MM.1S (cell line): ENCODE measurements around the gene FZD1.

Experiments used
- DNase-seq: peaks from one replicate; pipeline ENCODE4 v3.0.0-alpha.2; 2015
- H2AFZ ChIP-seq: fragments of 300-600 bp; sonication (generic); 2 replicates; pipeline ENCODE4 v1.6.0; 2016; ENCODE audit warnings: antibody characterized with exemption, low read length
- H3F3A ChIP-seq: fragments of 300-600 bp; sonication (generic); 2 replicates; pipeline ENCODE4 v1.6.1; 2016; ENCODE audit warnings: mild to moderate bottlenecking, antibody characterized with exemption, low read length, moderate library complexity, mixed read lengths; ENCODE audit not compliant: insufficient read depth
- H3K27ac ChIP-seq: fragments of 300-600 bp; sonication (generic); 2 replicates; pipeline ENCODE4 v1.5.1; 2016; ENCODE audit warnings: mild to moderate bottlenecking, low read length
- H3K27me3 ChIP-seq: fragments of 300-600 bp; sonication (generic); replicated peaks from 2 replicates; pipeline ENCODE4 v1.6.0; 2016; ENCODE audit warnings: low read length; ENCODE audit not compliant: insufficient read depth
- H3K36me3 ChIP-seq: fragments of 300-600 bp; sonication (generic); replicated peaks from 2 replicates; pipeline ENCODE4 v1.6.1; 2016; ENCODE audit warnings: mild to moderate bottlenecking, low read length, mixed read lengths; ENCODE audit not compliant: insufficient read depth
- H3K4me1 ChIP-seq: fragments of 300-600 bp; sonication (generic); 2 replicates; pipeline ENCODE4 v1.6.1; 2016; ENCODE audit warnings: low read length, mixed read lengths
- H3K4me2 ChIP-seq: fragments of 300-600 bp; sonication (generic); 2 replicates; pipeline ENCODE4 v1.6.0; 2016; ENCODE audit warnings: low read depth, low read length
- H3K4me3 ChIP-seq: fragments of 300-600 bp; sonication (generic); 2 replicates; pipeline ENCODE4 v1.5.1; 2016; ENCODE audit warnings: low read length, mixed read lengths
- H3K79me2 ChIP-seq: fragments of 300-600 bp; sonication (generic); 2 replicates; pipeline ENCODE4 v1.6.1; 2016; ENCODE audit warnings: mixed run types, low read length, mixed read lengths
- H3K9ac ChIP-seq: fragments of 300-600 bp; sonication (generic); 2 replicates; pipeline ENCODE4 v1.6.1; 2016; ENCODE audit warnings: low read length, mixed read lengths
- H3K9me2 ChIP-seq: fragments of 300-600 bp; sonication (generic); replicated peaks from 2 replicates; pipeline ENCODE4 v1.6.1; 2016; ENCODE audit warnings: mild to moderate bottlenecking, low read length, mixed read lengths; ENCODE audit not compliant: insufficient read depth
- H3K9me3 ChIP-seq: fragments of 300-600 bp; sonication (generic); replicated peaks from 2 replicates; pipeline ENCODE4 v1.6.1; 2016; ENCODE audit warnings: mild to moderate bottlenecking, low read length, mixed read lengths; ENCODE audit not compliant: insufficient read depth
- H4K20me1 ChIP-seq: fragments of 300-600 bp; sonication (generic); 2 replicates; pipeline ENCODE4 v1.6.1; 2016; ENCODE audit warnings: mild to moderate bottlenecking, low read length, moderate library complexity, mixed read lengths; ENCODE audit not compliant: insufficient read depth
- EZH2 ChIP-seq: fragments of 300-600 bp; sonication (generic); optimal IDR thresholded peaks from 2 replicates; pipeline ENCODE3; 2017; ENCODE audit warnings: low read depth, mild to moderate bottlenecking, antibody characterized with exemption, low read length, mixed read lengths
- EZH2phosphoT487 ChIP-seq: fragments of 300-600 bp; sonication (generic); IDR thresholded peaks from 2 replicates; pipeline ENCODE4 v1.6.1; 2018; ENCODE audit warnings: antibody characterized with exemption, low read length
- TF ChIP-seq, protein P1 (sequence below): fragments of 300-600 bp; sonication (generic); IDR thresholded peaks from 2 replicates; pipeline ENCODE4 v1.5.1; 2016; ENCODE audit warnings: antibody characterized with exemption, low read length, mixed read lengths

The FZD1 gene

DNA sequence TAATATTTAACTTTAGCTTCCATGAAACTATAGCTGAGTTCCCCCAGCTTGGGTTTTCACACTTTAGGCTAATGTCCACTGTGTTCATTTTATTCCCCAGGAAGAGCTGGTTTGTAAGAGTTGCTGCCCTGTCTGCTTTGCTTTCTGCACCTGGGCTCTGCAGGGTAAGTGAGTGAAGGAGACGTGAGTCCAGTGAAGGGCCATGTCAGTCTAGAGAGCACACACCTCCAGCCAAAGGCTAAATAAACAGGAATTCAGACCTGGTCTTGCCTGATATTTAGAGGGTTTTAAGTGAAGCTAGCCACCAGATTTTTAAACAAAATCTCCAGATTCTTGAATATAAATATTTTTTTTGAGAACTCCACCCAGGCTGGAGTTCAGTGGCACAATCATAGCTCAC lies 24.5 kb upstream of the FZD1 start:
- Histone ChIP-seq H3K27ac (no peak overlapping the region), H3K4me3 (no peak overlapping the region), H3K4me1 (no peaks in the 10 kb centered on the region), H3K9me2 (no peaks in the 10 kb centered on the region), H3K9ac (no peak overlapping the region), H2AFZ (no peak overlapping the region), H3F3A (no peaks in the 10 kb centered on the region), H3K9me3 (no peaks in the 10 kb centered on the region), H4K20me1 (no peaks in the 10 kb centered on the region), H3K79me2 (no peaks in the 10 kb centered on the region), H3K4me2 (no peak overlapping the region), H3K36me3 (no peaks in the 10 kb centered on the region), H3K27me3 (no peaks in the 10 kb centered on the region)
- TF ChIP-seq EZH2phosphoT487 (no peak), EZH2 (no peak)
- TF ChIP-seq, protein P1, sequence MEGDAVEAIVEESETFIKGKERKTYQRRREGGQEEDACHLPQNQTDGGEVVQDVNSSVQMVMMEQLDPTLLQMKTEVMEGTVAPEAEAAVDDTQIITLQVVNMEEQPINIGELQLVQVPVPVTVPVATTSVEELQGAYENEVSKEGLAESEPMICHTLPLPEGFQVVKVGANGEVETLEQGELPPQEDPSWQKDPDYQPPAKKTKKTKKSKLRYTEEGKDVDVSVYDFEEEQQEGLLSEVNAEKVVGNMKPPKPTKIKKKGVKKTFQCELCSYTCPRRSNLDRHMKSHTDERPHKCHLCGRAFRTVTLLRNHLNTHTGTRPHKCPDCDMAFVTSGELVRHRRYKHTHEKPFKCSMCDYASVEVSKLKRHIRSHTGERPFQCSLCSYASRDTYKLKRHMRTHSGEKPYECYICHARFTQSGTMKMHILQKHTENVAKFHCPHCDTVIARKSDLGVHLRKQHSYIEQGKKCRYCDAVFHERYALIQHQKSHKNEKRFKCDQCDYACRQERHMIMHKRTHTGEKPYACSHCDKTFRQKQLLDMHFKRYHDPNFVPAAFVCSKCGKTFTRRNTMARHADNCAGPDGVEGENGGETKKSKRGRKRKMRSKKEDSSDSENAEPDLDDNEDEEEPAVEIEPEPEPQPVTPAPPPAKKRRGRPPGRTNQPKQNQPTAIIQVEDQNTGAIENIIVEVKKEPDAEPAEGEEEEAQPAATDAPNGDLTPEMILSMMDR = no peak
- DNase-seq = no peak

- no peak for DNase-seq
- Histone ChIP-seq H3K4me3 (no peak overlapping the region), H3K27me3 (no peaks in the 10 kb centered on the region)
Observed at GRCh38 chr7:91240376-91240941, 23.8 kb upstream of the FZD1 start.

DNA sequence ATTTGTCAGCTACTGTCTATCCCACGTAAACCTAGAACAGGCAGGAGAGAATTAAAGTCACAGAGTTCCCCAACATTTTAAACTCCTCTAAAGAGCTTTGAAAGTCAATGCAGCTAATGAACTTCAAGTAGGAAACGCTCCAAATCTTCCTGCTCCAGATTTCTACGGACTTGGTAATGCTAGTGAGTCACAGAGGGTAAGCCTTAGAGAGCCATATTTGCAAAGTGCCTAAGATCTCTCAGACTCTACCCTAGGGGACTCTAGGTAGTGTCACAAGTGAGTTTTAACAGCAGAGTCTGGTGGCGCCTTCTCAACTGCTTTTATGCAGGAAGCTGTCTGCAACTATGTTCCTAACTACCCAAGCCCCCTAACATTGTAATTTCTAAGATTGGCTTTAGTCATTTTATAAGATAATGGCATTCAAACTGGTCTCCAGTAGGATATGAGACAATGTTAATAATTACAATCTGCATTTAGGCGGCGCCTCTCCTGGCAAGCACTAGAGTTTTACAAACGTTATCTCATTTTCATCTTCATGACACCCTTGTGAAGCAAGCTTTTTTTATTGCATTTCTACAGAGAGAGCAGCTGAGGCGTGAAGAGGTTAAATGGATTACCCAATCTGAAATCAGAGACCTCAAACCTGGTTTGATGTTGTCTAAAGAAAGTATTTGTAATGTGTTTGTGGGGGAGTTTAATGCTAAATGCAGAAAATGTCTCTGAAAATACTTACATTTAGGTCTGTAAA lies 22.0 kb upstream of the FZD1 start:
- Histone ChIP-seq H4K20me1 (no peaks in the 10 kb centered on the region), H3K27me3 (no peaks in the 10 kb centered on the region), H3K4me1 (no peaks in the 10 kb centered on the region), H2AFZ (no peak overlapping the region), H3F3A (no peaks in the 10 kb centered on the region), H3K27ac (no peak overlapping the region), H3K9ac (no peak overlapping the region), H3K79me2 (no peaks in the 10 kb centered on the region), H3K9me3 (no peaks in the 10 kb centered on the region), H3K4me2 (no peak overlapping the region), H3K4me3 (no peak overlapping the region), H3K9me2 (no peaks in the 10 kb centered on the region), H3K36me3 (no peaks in the 10 kb centered on the region)
- DNase-seq = no peak
- TF ChIP-seq, protein P1 = no peak
- TF ChIP-seq EZH2 (no peak), EZH2phosphoT487 (no peak)

More at GRCh38 chr7:91240376-91240941, 23.8 kb upstream of the FZD1 start:
- no peaks in the 10 kb centered on the region for H3K36me3 ChIP-seq
- no peak overlapping the region for H3K9ac ChIP-seq
- no peaks in the 10 kb centered on the region for H3K79me2 ChIP-seq
- no peak overlapping the region for H2AFZ ChIP-seq
- H3K4me1 ChIP-seq = no peaks in the 10 kb centered on the region
- H3K9me2 ChIP-seq = no peaks in the 10 kb centered on the region
- no peaks in the 10 kb centered on the region for H3F3A ChIP-seq
- H3K27ac ChIP-seq = no peak overlapping the region
- TF ChIP-seq EZH2 (no peak), EZH2phosphoT487 (no peak)
- TF ChIP-seq, protein P1 = no peak
- H4K20me1 ChIP-seq = no peaks in the 10 kb centered on the region
- H3K9me3 ChIP-seq = no peaks in the 10 kb centered on the region
- H3K4me2 ChIP-seq = no peak overlapping the region
